Measurements from ENCODE around the gene MKLN1. TPM values are rescaled to one million over a fixed set of nuclear protein-coding genes. Genes with fewer than 3 reads are reported as not detected.
"Not testable (repeated sequence)": the region's sequence is repeated elsewhere in the genome, so short reads cannot be mapped to it uniquely, and the experiment has no call there.

Gene MKLN1
- total and polyA plus RNA-seq, 2 experiments from 2014 or later: 33.8 to 59.3 TPM

DNA sequence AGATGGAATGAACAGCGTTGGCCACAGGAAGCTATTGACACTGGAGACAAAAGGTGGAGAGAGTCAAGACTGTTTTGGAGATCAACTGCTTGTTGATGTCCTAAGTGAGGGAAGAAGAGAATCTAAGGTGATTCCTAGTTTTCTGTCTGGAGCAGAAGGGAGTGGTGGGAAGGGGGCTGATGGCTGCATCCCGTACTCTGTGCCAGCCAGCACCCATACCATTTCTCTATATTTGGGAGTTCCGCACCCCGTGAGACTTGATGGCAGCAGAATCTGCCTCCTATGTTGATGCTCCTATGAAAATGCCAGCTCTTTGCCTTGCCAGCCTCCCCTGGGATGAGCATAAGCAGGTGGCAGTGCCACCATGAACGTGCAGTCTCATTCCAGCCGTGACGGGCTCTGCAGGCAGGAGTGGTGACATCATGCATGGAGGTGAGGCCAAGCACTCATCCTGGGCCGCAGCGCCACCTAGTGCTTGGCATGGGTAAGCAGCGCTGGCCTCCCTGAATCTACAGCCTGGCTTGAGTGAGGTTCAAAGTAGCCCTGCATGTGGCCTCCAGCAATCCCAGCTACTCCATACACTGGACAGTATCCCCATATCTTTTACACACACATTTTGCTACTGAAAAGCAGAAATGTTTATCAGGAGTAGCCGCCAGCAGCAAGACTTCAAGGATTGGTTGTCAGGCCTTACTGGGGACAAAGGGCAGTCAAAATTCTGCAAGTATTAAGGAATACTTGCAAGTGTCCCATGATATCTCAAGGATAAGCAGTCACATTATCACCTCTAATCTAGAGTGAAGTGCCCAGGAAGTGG lies 185.8 kb downstream of the MKLN1 start:
- 40% methylated on average over 11 of the region's 11 CpGs for WGBS (ENCODE audit: low lambda C conversion rate, missing lambda C conversion rate)
- TF ChIP-seq, protein P1, sequence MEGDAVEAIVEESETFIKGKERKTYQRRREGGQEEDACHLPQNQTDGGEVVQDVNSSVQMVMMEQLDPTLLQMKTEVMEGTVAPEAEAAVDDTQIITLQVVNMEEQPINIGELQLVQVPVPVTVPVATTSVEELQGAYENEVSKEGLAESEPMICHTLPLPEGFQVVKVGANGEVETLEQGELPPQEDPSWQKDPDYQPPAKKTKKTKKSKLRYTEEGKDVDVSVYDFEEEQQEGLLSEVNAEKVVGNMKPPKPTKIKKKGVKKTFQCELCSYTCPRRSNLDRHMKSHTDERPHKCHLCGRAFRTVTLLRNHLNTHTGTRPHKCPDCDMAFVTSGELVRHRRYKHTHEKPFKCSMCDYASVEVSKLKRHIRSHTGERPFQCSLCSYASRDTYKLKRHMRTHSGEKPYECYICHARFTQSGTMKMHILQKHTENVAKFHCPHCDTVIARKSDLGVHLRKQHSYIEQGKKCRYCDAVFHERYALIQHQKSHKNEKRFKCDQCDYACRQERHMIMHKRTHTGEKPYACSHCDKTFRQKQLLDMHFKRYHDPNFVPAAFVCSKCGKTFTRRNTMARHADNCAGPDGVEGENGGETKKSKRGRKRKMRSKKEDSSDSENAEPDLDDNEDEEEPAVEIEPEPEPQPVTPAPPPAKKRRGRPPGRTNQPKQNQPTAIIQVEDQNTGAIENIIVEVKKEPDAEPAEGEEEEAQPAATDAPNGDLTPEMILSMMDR (IDR thresholded peaks at IDR 0.05; ENCODE audit: poor library complexity): peak; percentile 93
- TF ChIP-seq EZH2phosphoT487 (IDR thresholded peaks at IDR 0.05; ENCODE audit: low read depth, severe bottlenecking, unreplicated experiment): no peak

DNA sequence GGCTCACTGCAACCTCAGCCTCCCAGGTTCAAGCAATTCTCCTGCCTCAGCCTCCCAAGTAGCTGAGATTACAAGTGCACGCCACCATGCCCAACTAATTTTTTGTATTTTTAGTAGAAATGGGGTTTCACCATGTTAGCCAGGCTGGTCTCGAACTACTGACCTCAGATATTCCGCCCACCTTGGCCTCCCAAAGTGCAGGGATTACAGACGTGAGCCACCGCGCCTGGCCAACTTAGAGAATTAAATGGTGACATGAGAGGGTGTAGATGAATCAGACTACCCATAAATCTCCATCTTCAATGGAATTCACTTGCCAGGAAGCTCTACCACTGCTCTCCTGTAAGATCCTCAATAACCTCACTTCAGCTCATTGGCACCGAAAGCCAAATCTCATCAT lies 187.8 kb downstream of the MKLN1 start:
- H3K4me1 ChIP-seq (ENCODE audit: insufficient read depth): not testable (repeated sequence)

More for the DNA sequence above, 185.8 kb downstream of the MKLN1 start:
- no peaks in the 10 kb centered on the region for H3K36me3 ChIP-seq (replicated peaks; ENCODE audit: insufficient read depth, low read depth)
- DNase-seq (ENCODE audit: low spot score): peak; percentile 94
- H3K79me2 ChIP-seq: peaks cover 7% of the 10 kb centered on the region
- no peaks in the 10 kb centered on the region for H3K4me1 ChIP-seq (ENCODE audit: insufficient read depth)
- H3K9me2 ChIP-seq (replicated peaks; ENCODE audit: insufficient read depth): no peaks in the 10 kb centered on the region
- no peaks in the 10 kb centered on the region for H3K27me3 ChIP-seq
- H3K27ac ChIP-seq: peak overlapping the region; percentile 48
- H3K4me2 ChIP-seq: peak overlapping the region; percentile 48
- H2AFZ ChIP-seq: no peak overlapping the region
- H3K4me3 ChIP-seq: no peak overlapping the region
- H4K20me1 ChIP-seq (ENCODE audit: insufficient read depth, poor library complexity, severe bottlenecking): no peaks in the 10 kb centered on the region
- no peaks in the 10 kb centered on the region for H3K9me3 ChIP-seq (ENCODE audit: low read depth)

DNA sequence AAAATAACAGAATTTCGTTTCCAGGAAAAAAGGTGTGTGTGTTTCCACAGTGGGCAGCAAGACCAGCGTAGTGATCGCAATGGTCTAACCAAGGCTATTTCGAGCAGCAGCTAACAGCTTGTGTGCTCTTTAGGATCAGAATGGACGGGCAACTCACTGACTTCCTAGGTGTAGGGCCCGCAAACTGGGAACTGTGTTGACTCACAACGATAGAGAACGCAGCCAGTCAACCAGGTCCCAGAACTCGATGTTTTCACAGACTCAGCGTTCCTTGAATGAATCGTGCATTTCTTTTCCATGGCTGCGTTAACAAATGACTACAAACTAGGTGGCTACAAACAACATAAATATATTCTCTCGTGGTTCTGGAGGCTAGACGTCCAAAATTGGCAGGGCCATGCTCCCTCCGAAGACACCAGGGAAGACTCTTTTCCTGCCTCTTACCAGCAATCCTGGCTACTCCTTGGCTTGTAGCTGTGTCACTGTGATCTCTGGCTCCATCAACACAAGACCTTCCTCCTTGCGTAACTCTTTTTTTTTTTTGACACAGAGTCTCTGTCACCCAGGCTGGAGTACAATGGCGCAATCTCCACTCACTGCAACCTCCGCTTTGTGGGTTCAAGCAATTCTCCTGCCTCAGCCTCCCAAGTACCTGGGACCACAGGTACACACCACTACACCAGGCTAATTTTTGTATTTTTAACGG lies 189.7 kb downstream of the MKLN1 start:
- no peak overlapping the region for H3K4me3 ChIP-seq
- H3K9me3 ChIP-seq (ENCODE audit: low read depth): no peaks in the 10 kb centered on the region
- H4K20me1 ChIP-seq (ENCODE audit: insufficient read depth, poor library complexity, severe bottlenecking): no peaks in the 10 kb centered on the region
- H3K79me2 ChIP-seq: peaks cover 13% of the 10 kb centered on the region
- no peaks in the 10 kb centered on the region for H3K4me1 ChIP-seq (ENCODE audit: insufficient read depth)
- H2AFZ ChIP-seq: no peak overlapping the region
- no peaks in the 10 kb centered on the region for H3K36me3 ChIP-seq (replicated peaks; ENCODE audit: insufficient read depth, low read depth)
- no peak overlapping the region for H3K27ac ChIP-seq
- H3K9me2 ChIP-seq (replicated peaks; ENCODE audit: insufficient read depth): no peaks in the 10 kb centered on the region
- DNase-seq (ENCODE audit: low spot score): no peak
- no peaks in the 10 kb centered on the region for H3K27me3 ChIP-seq
- no peak overlapping the region for H3K4me2 ChIP-seq
- WGBS (ENCODE audit: low lambda C conversion rate, missing lambda C conversion rate): 91% methylated on average over 19 of the region's 19 CpGs
- TF ChIP-seq, protein P1 (IDR thresholded peaks at IDR 0.05; ENCODE audit: poor library complexity): no peak
- no peak for TF ChIP-seq EZH2 (IDR thresholded peaks at IDR 0.05; ENCODE audit: borderline replicate concordance)
- no peak for TF ChIP-seq EZH2phosphoT487 (IDR thresholded peaks at IDR 0.05; ENCODE audit: low read depth, severe bottlenecking, unreplicated experiment)

More for the DNA sequence above, 187.8 kb downstream of the MKLN1 start:
- not testable (repeated sequence) for H3K27ac ChIP-seq; H3K9me2 ChIP-seq (replicated peaks; ENCODE audit: insufficient read depth); H3K36me3 ChIP-seq (replicated peaks; ENCODE audit: insufficient read depth, low read depth); H3K4me2 ChIP-seq; H3K9me3 ChIP-seq (ENCODE audit: low read depth); H2AFZ ChIP-seq; H4K20me1 ChIP-seq (ENCODE audit: insufficient read depth, poor library complexity, severe bottlenecking); H3K4me3 ChIP-seq; DNase-seq (ENCODE audit: low spot score); H3K27me3 ChIP-seq
- H3K79me2 ChIP-seq: peaks cover 13% of the 10 kb centered on the region
- 96% methylated on average over 7 of the region's 7 CpGs for WGBS (ENCODE audit: low lambda C conversion rate, missing lambda C conversion rate)

DNA sequence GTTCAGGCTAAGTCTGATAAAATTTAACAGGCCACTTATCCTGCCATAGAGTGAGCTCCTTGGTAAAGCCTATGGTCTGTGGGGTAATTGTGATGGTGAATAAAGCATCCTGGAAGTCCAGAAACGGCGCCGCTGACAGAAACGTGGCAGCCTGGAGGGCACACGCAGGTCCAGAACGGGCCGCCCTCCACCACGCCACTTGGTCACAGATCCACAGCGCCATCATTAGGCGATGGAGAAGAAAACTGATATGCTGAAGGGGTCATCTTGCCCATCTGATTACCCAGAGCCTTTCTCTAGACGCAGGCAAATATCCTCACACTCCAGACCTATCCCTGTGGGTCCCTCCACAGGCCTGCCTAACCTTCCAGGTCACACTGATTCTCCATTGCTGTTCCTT lies 190.9 kb downstream of the MKLN1 start:
- Histone ChIP-seq H3K4me2 (no peak overlapping the region), H3K4me3 (no peak overlapping the region), H4K20me1 (ENCODE audit: insufficient read depth, poor library complexity, severe bottlenecking) (no peaks in the 10 kb centered on the region), H3K36me3 (replicated peaks; ENCODE audit: insufficient read depth, low read depth) (no peaks in the 10 kb centered on the region), H3K27me3 (no peaks in the 10 kb centered on the region), H3K4me1 (ENCODE audit: insufficient read depth) (no peaks in the 10 kb centered on the region), H2AFZ (no peak overlapping the region), H3K27ac (no peak overlapping the region), H3K9me3 (ENCODE audit: low read depth) (no peaks in the 10 kb centered on the region), H3K79me2 (peaks cover 15% of the 10 kb centered on the region), H3K9me2 (replicated peaks; ENCODE audit: insufficient read depth) (no peaks in the 10 kb centered on the region)
- DNase-seq (ENCODE audit: low spot score): no peak
- TF ChIP-seq EZH2 (IDR thresholded peaks at IDR 0.05; ENCODE audit: borderline replicate concordance): no peak
- 93% methylated on average over 11 of the region's 11 CpGs for WGBS (ENCODE audit: low lambda C conversion rate, missing lambda C conversion rate)
